ENCODE results near the gene CFAP210. TPM values are rescaled to one million over a fixed set of nuclear protein-coding genes. Genes with fewer than 3 reads are reported as not detected.

CFAP210 gene
- total and polyA plus RNA-seq, 9 of the 15 experiments (the other 6 are each of a cell fraction or from before 2014, with no cell fraction given), result 0.75 to 3.6 (median 1.3) TPM

Small RNA genes within 50 kb of the gene (small RNA-seq; reads per million reads assigned to genes)
- not detected for gene RF00432

Other genes starting within 250 kb of the CFAP210 start
Only the 7 nearest of the 9 such genes appear.
- 54.2 and 63.5 TPM in 2 replicates for gene FASTKD1, start 120.5 kb downstream of the CFAP210 start, total RNA-seq (2014; rRNA removed)
- gene FASTKD1, start 120.5 kb downstream of the CFAP210 start, total RNA-seq (2014; rRNA removed; fragmentation: Illumina TruSeq; extraction: Trizol), result 134 and 152 TPM in 2 replicates
- gene FASTKD1, start 120.5 kb downstream of the CFAP210 start, total RNA-seq (2015; rRNA removed; fragmentation: Illumina TruSeq; extraction: Trizol), result 111 and 119 TPM in 2 replicates
- 90.0 and 114 TPM in 2 replicates for gene FASTKD1, start 120.5 kb downstream of the CFAP210 start, total RNA-seq (2021)
- 93.3 and 125 TPM in 2 replicates for gene FASTKD1, start 120.5 kb downstream of the CFAP210 start, polyA plus RNA-seq (2011; rRNA removed)
- 83.6 and 89.9 TPM in 2 replicates for gene FASTKD1, start 120.5 kb downstream of the CFAP210 start, polyA plus RNA-seq (2014; fragmentation: Illumina TruSeq; extraction: Trizol)
- gene FASTKD1, start 120.5 kb downstream of the CFAP210 start, polyA plus RNA-seq (2014; fragmentation: Nextera tagmentation; extraction: Ambion mirVana), result 100 to 1,000 TPM; 121 to 132 TPM
- 117 and 129 TPM in 2 replicates for gene FASTKD1, start 120.5 kb downstream of the CFAP210 start, polyA plus RNA-seq (2014; rRNA removed)
- gene PPIG, start 110.1 kb downstream of the CFAP210 start, total RNA-seq (2014; rRNA removed), result 47.7 and 52.5 TPM in 2 replicates
- gene PPIG, start 110.1 kb downstream of the CFAP210 start, total RNA-seq (2014; rRNA removed; fragmentation: Illumina TruSeq; extraction: Trizol), result 124 and 153 TPM in 2 replicates
- gene PPIG, start 110.1 kb downstream of the CFAP210 start, total RNA-seq (2015; rRNA removed; fragmentation: Illumina TruSeq; extraction: Trizol), result 122 and 127 TPM in 2 replicates
- gene PPIG, start 110.1 kb downstream of the CFAP210 start, total RNA-seq (2021), result 63.7 and 75.2 TPM in 2 replicates
- 112 and 126 TPM in 2 replicates for gene PPIG, start 110.1 kb downstream of the CFAP210 start, polyA plus RNA-seq (2011; rRNA removed)
- 137 and 165 TPM in 2 replicates for gene PPIG, start 110.1 kb downstream of the CFAP210 start, polyA plus RNA-seq (2014; fragmentation: Illumina TruSeq; extraction: Trizol)
- 100 to 1,000 TPM in 1 of 2 experiments, 10 to 100 TPM in 1; 92.9 to 166 TPM for gene PPIG, start 110.1 kb downstream of the CFAP210 start, polyA plus RNA-seq (2014; fragmentation: Nextera tagmentation; extraction: Ambion mirVana)
- gene PPIG, start 110.1 kb downstream of the CFAP210 start, polyA plus RNA-seq (2014; rRNA removed), result 86.6 and 91.0 TPM in 2 replicates
- gene PHOSPHO2, start 64 bp upstream of the CFAP210 start, total RNA-seq (2014; rRNA removed), result 10.0 and 13.4 TPM in 2 replicates
- 12.3 and 12.6 TPM in 2 replicates for gene PHOSPHO2, start 64 bp upstream of the CFAP210 start, total RNA-seq (2014; rRNA removed; fragmentation: Illumina TruSeq; extraction: Trizol)
- 9.4 and 9.9 TPM in 2 replicates for gene PHOSPHO2, start 64 bp upstream of the CFAP210 start, total RNA-seq (2015; rRNA removed; fragmentation: Illumina TruSeq; extraction: Trizol)
- 10.2 and 11.7 TPM in 2 replicates for gene PHOSPHO2, start 64 bp upstream of the CFAP210 start, total RNA-seq (2021)
- gene PHOSPHO2, start 64 bp upstream of the CFAP210 start, polyA plus RNA-seq (2011; rRNA removed), result 8.4 and 12.5 TPM in 2 replicates
- gene PHOSPHO2, start 64 bp upstream of the CFAP210 start, polyA plus RNA-seq (2014; fragmentation: Illumina TruSeq; extraction: Trizol), result 9.1 and 9.4 TPM in 2 replicates
- gene PHOSPHO2, start 64 bp upstream of the CFAP210 start, polyA plus RNA-seq (2014; fragmentation: Nextera tagmentation; extraction: Ambion mirVana), result 1 to 10 TPM; 7.8 to 8.9 TPM
- gene PHOSPHO2, start 64 bp upstream of the CFAP210 start, polyA plus RNA-seq (2014; rRNA removed), result 14.0 and 19.1 TPM in 2 replicates
- 20.0 and 31.5 TPM in 2 replicates for gene KLHL23, start 39.4 kb upstream of the CFAP210 start, total RNA-seq (2014; rRNA removed)
- 41.5 and 46.8 TPM in 2 replicates for gene KLHL23, start 39.4 kb upstream of the CFAP210 start, total RNA-seq (2014; rRNA removed; fragmentation: Illumina TruSeq; extraction: Trizol)
- 34.4 and 39.1 TPM in 2 replicates for gene KLHL23, start 39.4 kb upstream of the CFAP210 start, total RNA-seq (2015; rRNA removed; fragmentation: Illumina TruSeq; extraction: Trizol)
- 22.9 and 25.7 TPM in 2 replicates for gene KLHL23, start 39.4 kb upstream of the CFAP210 start, total RNA-seq (2021)
- gene KLHL23, start 39.4 kb upstream of the CFAP210 start, polyA plus RNA-seq (2011; rRNA removed), result 53.7 and 58.0 TPM in 2 replicates
- gene KLHL23, start 39.4 kb upstream of the CFAP210 start, polyA plus RNA-seq (2014; fragmentation: Illumina TruSeq; extraction: Trizol), result 27.4 and 29.6 TPM in 2 replicates
- 1 to 10 TPM; 6.6 to 7.9 TPM for gene KLHL23, start 39.4 kb upstream of the CFAP210 start, polyA plus RNA-seq (2014; fragmentation: Nextera tagmentation; extraction: Ambion mirVana)
- gene KLHL23, start 39.4 kb upstream of the CFAP210 start, polyA plus RNA-seq (2014; rRNA removed), result 21.6 and 22.4 TPM in 2 replicates
- 377 and 430 TPM in 2 replicates for gene SSB, start 104.5 kb upstream of the CFAP210 start, total RNA-seq (2014; rRNA removed)
- 515 and 616 TPM in 2 replicates for gene SSB, start 104.5 kb upstream of the CFAP210 start, total RNA-seq (2014; rRNA removed; fragmentation: Illumina TruSeq; extraction: Trizol)
- gene SSB, start 104.5 kb upstream of the CFAP210 start, total RNA-seq (2015; rRNA removed; fragmentation: Illumina TruSeq; extraction: Trizol), result 455 and 503 TPM in 2 replicates
- gene SSB, start 104.5 kb upstream of the CFAP210 start, total RNA-seq (2021), result 317 TPM in 2 replicates
- gene SSB, start 104.5 kb upstream of the CFAP210 start, polyA plus RNA-seq (2011; rRNA removed), result 261 and 430 TPM in 2 replicates
- gene SSB, start 104.5 kb upstream of the CFAP210 start, polyA plus RNA-seq (2014; fragmentation: Illumina TruSeq; extraction: Trizol), result 466 and 619 TPM in 2 replicates
- gene SSB, start 104.5 kb upstream of the CFAP210 start, polyA plus RNA-seq (2014; fragmentation: Nextera tagmentation; extraction: Ambion mirVana), result 100 to 1,000 TPM; 631 to 849 TPM
- 618 and 712 TPM in 2 replicates for gene SSB, start 104.5 kb upstream of the CFAP210 start, polyA plus RNA-seq (2014; rRNA removed)
- gene METTL5, start 130.5 kb upstream of the CFAP210 start, total RNA-seq (2014; rRNA removed), result 135 and 149 TPM in 2 replicates
- 224 and 259 TPM in 2 replicates for gene METTL5, start 130.5 kb upstream of the CFAP210 start, total RNA-seq (2014; rRNA removed; fragmentation: Illumina TruSeq; extraction: Trizol)
- gene METTL5, start 130.5 kb upstream of the CFAP210 start, total RNA-seq (2015; rRNA removed; fragmentation: Illumina TruSeq; extraction: Trizol), result 163 and 182 TPM in 2 replicates
- 177 and 193 TPM in 2 replicates for gene METTL5, start 130.5 kb upstream of the CFAP210 start, total RNA-seq (2021)
- 141 and 191 TPM in 2 replicates for gene METTL5, start 130.5 kb upstream of the CFAP210 start, polyA plus RNA-seq (2011; rRNA removed)
- gene METTL5, start 130.5 kb upstream of the CFAP210 start, polyA plus RNA-seq (2014; fragmentation: Illumina TruSeq; extraction: Trizol), result 202 and 235 TPM in 2 replicates
- gene METTL5, start 130.5 kb upstream of the CFAP210 start, polyA plus RNA-seq (2014; fragmentation: Nextera tagmentation; extraction: Ambion mirVana), result 100 to 1,000 TPM; 366 to 471 TPM
- gene METTL5, start 130.5 kb upstream of the CFAP210 start, polyA plus RNA-seq (2014; rRNA removed), result 211 and 229 TPM in 2 replicates
- gene UBR3, start 133.0 kb upstream of the CFAP210 start, total RNA-seq (2014; rRNA removed), result 28.5 and 29.2 TPM in 2 replicates
- 62.5 and 69.5 TPM in 2 replicates for gene UBR3, start 133.0 kb upstream of the CFAP210 start, total RNA-seq (2014; rRNA removed; fragmentation: Illumina TruSeq; extraction: Trizol)
- 58.9 and 63.5 TPM in 2 replicates for gene UBR3, start 133.0 kb upstream of the CFAP210 start, total RNA-seq (2015; rRNA removed; fragmentation: Illumina TruSeq; extraction: Trizol)
- 40.3 and 41.0 TPM in 2 replicates for gene UBR3, start 133.0 kb upstream of the CFAP210 start, total RNA-seq (2021)
- gene UBR3, start 133.0 kb upstream of the CFAP210 start, polyA plus RNA-seq (2011; rRNA removed), result 26.8 and 40.4 TPM in 2 replicates
- 34.4 and 43.1 TPM in 2 replicates for gene UBR3, start 133.0 kb upstream of the CFAP210 start, polyA plus RNA-seq (2014; fragmentation: Illumina TruSeq; extraction: Trizol)
- gene UBR3, start 133.0 kb upstream of the CFAP210 start, polyA plus RNA-seq (2014; fragmentation: Nextera tagmentation; extraction: Ambion mirVana), result 10 to 100 TPM; 14.4 to 14.5 TPM
- 20.6 and 20.7 TPM in 2 replicates for gene UBR3, start 133.0 kb upstream of the CFAP210 start, polyA plus RNA-seq (2014; rRNA removed)